MM.1S (cell line): ENCODE data around the gene PIGN.

Experiments used
- DNase-seq: peaks from one replicate; pipeline ENCODE4 v3.0.0-alpha.2; 2015
- H2AFZ ChIP-seq: fragments of 300-600 bp; sonication (generic); 2 replicates; pipeline ENCODE4 v1.6.0; 2016; ENCODE audit warnings: antibody characterized with exemption, low read length
- H3F3A ChIP-seq: fragments of 300-600 bp; sonication (generic); 2 replicates; pipeline ENCODE4 v1.6.1; 2016; ENCODE audit warnings: mild to moderate bottlenecking, antibody characterized with exemption, low read length, moderate library complexity, mixed read lengths; ENCODE audit not compliant: insufficient read depth
- H3K27ac ChIP-seq: fragments of 300-600 bp; sonication (generic); 2 replicates; pipeline ENCODE4 v1.5.1; 2016; ENCODE audit warnings: mild to moderate bottlenecking, low read length
- H3K27me3 ChIP-seq: fragments of 300-600 bp; sonication (generic); replicated peaks from 2 replicates; pipeline ENCODE4 v1.6.0; 2016; ENCODE audit warnings: low read length; ENCODE audit not compliant: insufficient read depth
- H3K36me3 ChIP-seq: fragments of 300-600 bp; sonication (generic); replicated peaks from 2 replicates; pipeline ENCODE4 v1.6.1; 2016; ENCODE audit warnings: mild to moderate bottlenecking, low read length, mixed read lengths; ENCODE audit not compliant: insufficient read depth
- H3K4me1 ChIP-seq: fragments of 300-600 bp; sonication (generic); 2 replicates; pipeline ENCODE4 v1.6.1; 2016; ENCODE audit warnings: low read length, mixed read lengths
- H3K4me2 ChIP-seq: fragments of 300-600 bp; sonication (generic); 2 replicates; pipeline ENCODE4 v1.6.0; 2016; ENCODE audit warnings: low read depth, low read length
- H3K4me3 ChIP-seq: fragments of 300-600 bp; sonication (generic); 2 replicates; pipeline ENCODE4 v1.5.1; 2016; ENCODE audit warnings: low read length, mixed read lengths
- H3K79me2 ChIP-seq: fragments of 300-600 bp; sonication (generic); 2 replicates; pipeline ENCODE4 v1.6.1; 2016; ENCODE audit warnings: mixed run types, low read length, mixed read lengths
- H3K9ac ChIP-seq: fragments of 300-600 bp; sonication (generic); 2 replicates; pipeline ENCODE4 v1.6.1; 2016; ENCODE audit warnings: low read length, mixed read lengths
- H3K9me2 ChIP-seq: fragments of 300-600 bp; sonication (generic); replicated peaks from 2 replicates; pipeline ENCODE4 v1.6.1; 2016; ENCODE audit warnings: mild to moderate bottlenecking, low read length, mixed read lengths; ENCODE audit not compliant: insufficient read depth
- H3K9me3 ChIP-seq: fragments of 300-600 bp; sonication (generic); replicated peaks from 2 replicates; pipeline ENCODE4 v1.6.1; 2016; ENCODE audit warnings: mild to moderate bottlenecking, low read length, mixed read lengths; ENCODE audit not compliant: insufficient read depth
- H4K20me1 ChIP-seq: fragments of 300-600 bp; sonication (generic); 2 replicates; pipeline ENCODE4 v1.6.1; 2016; ENCODE audit warnings: mild to moderate bottlenecking, low read length, moderate library complexity, mixed read lengths; ENCODE audit not compliant: insufficient read depth
- CTCF ChIP-seq: fragments of 300-600 bp; sonication (generic); IDR thresholded peaks from 2 replicates; pipeline ENCODE4 v1.5.1; 2016; ENCODE audit warnings: antibody characterized with exemption, low read length, mixed read lengths
- EZH2 ChIP-seq: fragments of 300-600 bp; sonication (generic); optimal IDR thresholded peaks from 2 replicates; pipeline ENCODE3; 2017; ENCODE audit warnings: low read depth, mild to moderate bottlenecking, antibody characterized with exemption, low read length, mixed read lengths
- EZH2phosphoT487 ChIP-seq: fragments of 300-600 bp; sonication (generic); IDR thresholded peaks from 2 replicates; pipeline ENCODE4 v1.6.1; 2018; ENCODE audit warnings: antibody characterized with exemption, low read length

PIGN gene

GRCh38 chr18:61998335-61998734 is 188.5 kb downstream of the PIGN start:
- no peak overlapping the region for H3K4me3 ChIP-seq
- no peak overlapping the region for H3K27ac ChIP-seq
- H3K9me3 ChIP-seq = no peaks in the 10 kb centered on the region
- TF ChIP-seq EZH2phosphoT487 (no peak), EZH2 (no peak), CTCF (no peak)
- H3K4me2 ChIP-seq = no peak overlapping the region
- no peak overlapping the region for H2AFZ ChIP-seq
- no peak overlapping the region for H3K9ac ChIP-seq
- no peaks in the 10 kb centered on the region for H3K36me3 ChIP-seq
- H3K27me3 ChIP-seq = no peaks in the 10 kb centered on the region
- no peaks in the 10 kb centered on the region for H3F3A ChIP-seq
- no peaks in the 10 kb centered on the region for H3K9me2 ChIP-seq
- DNase-seq = no peak
- peaks cover under 1% of the 10 kb centered on the region; the same call in 1 of the 2 replicates for H3K4me1 ChIP-seq
- no peaks in the 10 kb centered on the region for H4K20me1 ChIP-seq
- H3K79me2 ChIP-seq = no peaks in the 10 kb centered on the region

GRCh38 chr18:61995618-61996017 is 191.2 kb downstream of the PIGN start:
- Histone ChIP-seq H3K36me3 (no peaks in the 10 kb centered on the region), H3K79me2 (no peaks in the 10 kb centered on the region), H3K4me2 (no peak overlapping the region), H3K9ac (no peak overlapping the region), H3F3A (no peaks in the 10 kb centered on the region), H2AFZ (no peak overlapping the region), H3K27me3 (no peaks in the 10 kb centered on the region), H3K4me1 (peaks cover 11% of the 10 kb centered on the region), H3K9me2 (no peaks in the 10 kb centered on the region), H3K27ac (no peak overlapping the region), H3K4me3 (no peak overlapping the region), H4K20me1 (no peaks in the 10 kb centered on the region), H3K9me3 (no peaks in the 10 kb centered on the region)
- TF ChIP-seq EZH2phosphoT487 = no peak
- no peak for TF ChIP-seq CTCF
- TF ChIP-seq EZH2 = no peak
- no peak for DNase-seq

DNA sequence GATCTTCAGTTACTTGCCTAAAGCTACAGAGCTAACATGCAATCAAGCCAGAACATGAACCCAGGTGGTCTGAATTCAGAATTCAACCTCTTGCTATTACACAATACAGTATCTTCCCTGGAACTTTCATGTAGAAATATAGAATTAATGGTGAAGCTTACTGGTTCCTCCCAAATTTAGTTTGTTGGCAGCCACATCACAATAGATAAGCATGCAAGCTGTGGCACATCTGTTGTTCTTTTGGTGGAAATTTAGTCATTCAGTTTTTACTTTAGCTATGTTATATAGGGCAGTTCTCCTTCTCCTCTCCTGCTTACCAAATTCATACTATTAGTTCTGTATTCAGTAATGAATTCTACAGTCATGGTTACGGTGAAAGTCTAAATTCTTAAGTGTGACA is 193.0 kb downstream of the PIGN start:
- H2AFZ ChIP-seq = no peak overlapping the region
- H3K4me1 ChIP-seq = peaks cover 11% of the 10 kb centered on the region
- no peak overlapping the region for H3K4me3 ChIP-seq
- no peak overlapping the region for H3K4me2 ChIP-seq
- no peaks in the 10 kb centered on the region for H4K20me1 ChIP-seq
- H3K36me3 ChIP-seq = no peaks in the 10 kb centered on the region
- no peaks in the 10 kb centered on the region for H3K9me2 ChIP-seq
- H3K9me3 ChIP-seq = no peaks in the 10 kb centered on the region
- no peak overlapping the region for H3K9ac ChIP-seq
- no peaks in the 10 kb centered on the region for H3F3A ChIP-seq
- no peaks in the 10 kb centered on the region for H3K79me2 ChIP-seq
- TF ChIP-seq EZH2phosphoT487 (no peak), EZH2 (no peak), CTCF (no peak)
- H3K27ac ChIP-seq = no peak overlapping the region
- no peak for DNase-seq
- no peaks in the 10 kb centered on the region for H3K27me3 ChIP-seq
